Fibroblast of lung (primary cell): ENCODE results near the gene TARBP1. TPM values are rescaled to one million over a fixed set of nuclear protein-coding genes. Genes with fewer than 3 reads are reported as not detected.

Experiments
- DNase-seq, 2 donors: peaks; one replicate each; pipeline versions ENCODE4 v3.0.0 to v3.0.0-alpha.2; 2010; ENCODE audit warnings: low read depth in 2 of 2
- H2AFZ ChIP-seq: 2 replicates; pipeline ENCODE4 v1.5.1; 2012; ENCODE audit warnings: low read length, control low read depth, inconsistent platforms
- H3K27ac ChIP-seq: 2 replicates; pipeline ENCODE4 v1.5.1; 2011; ENCODE audit warnings: low read length, control low read depth; ENCODE audit not compliant: insufficient read depth
- H3K27me3 ChIP-seq: 2 replicates; pipeline ENCODE4 v1.5.1; 2011; ENCODE audit warnings: mild to moderate bottlenecking, low read length; ENCODE audit not compliant: control insufficient read depth, insufficient read depth
- H3K36me3 ChIP-seq: 2 replicates; pipeline ENCODE4 v1.5.1; 2011; ENCODE audit warnings: low read length; ENCODE audit not compliant: control insufficient read depth, insufficient read depth
- H3K4me1 ChIP-seq: 2 replicates; pipeline ENCODE4 v1.5.1; 2011; ENCODE audit warnings: low read length; ENCODE audit not compliant: control insufficient read depth, insufficient read depth; ENCODE audit errors: extremely low read depth
- H3K4me2 ChIP-seq: 2 replicates; pipeline ENCODE4 v1.5.1; 2011; ENCODE audit warnings: low read length, control low read depth; ENCODE audit not compliant: insufficient read depth; ENCODE audit errors: extremely low read depth
- H3K4me3 ChIP-seq, 4 experiments: fragments of 200-600 bp in 1 of 4; sonication (generic) in 1 of 4; replicated peaks in 1 of 4; 2 replicates each; pipeline ENCODE4 v1.5.1; 2011 to 2016; ENCODE audit warnings: low read length in 4 of 4, low read depth in 3 of 4, mild to moderate bottlenecking in 3 of 4, control low read depth in 2 of 4, inconsistent platforms in 1 of 4, mixed read lengths in 1 of 4; ENCODE audit not compliant: insufficient read depth in 1 of 4; ENCODE audit errors: control extremely low read depth in 1 of 4
- H3K79me2 ChIP-seq: 2 replicates; pipeline ENCODE4 v1.5.1; 2012; ENCODE audit warnings: mild to moderate bottlenecking, low read length, inconsistent platforms; ENCODE audit not compliant: control insufficient read depth, insufficient read depth
- H3K9ac ChIP-seq: 2 replicates; pipeline ENCODE4 v1.5.1; 2011; ENCODE audit warnings: mild to moderate bottlenecking, low read length, control low read depth; ENCODE audit not compliant: insufficient read depth
- H3K9me3 ChIP-seq: 2 replicates; pipeline ENCODE4 v1.5.1; 2012; ENCODE audit warnings: low read depth, low read length; ENCODE audit not compliant: control insufficient read depth, insufficient read depth
- H4K20me1 ChIP-seq: 2 replicates; pipeline ENCODE4 v1.5.1; 2011; ENCODE audit warnings: low read length; ENCODE audit not compliant: control insufficient read depth, insufficient read depth; ENCODE audit errors: extremely low read depth
- EZH2 ChIP-seq: IDR thresholded peaks from 2 replicates; pipeline ENCODE4 v1.5.1; 2012; ENCODE audit warnings: low read length, control low read depth, mild to moderate bottlenecking; ENCODE audit errors: missing control alignments
- polyA plus RNA-seq, 2 donors: library from polyadenylated mRNA; depleted of rRNA in 1 of 2; stranded (reverse) in 1 of 2; unstranded in 1 of 2; fragments of >200 nt; gene quantifications; 2 replicates each; pipeline ENCODE4 v1.2.1, GENCODE V29; 2011 to 2012; ENCODE audit warnings: missing spikeins in 1 of 2
- total RNA-seq: library from RNA; depleted of rRNA; stranded (reverse); fragments of >200 nt; gene quantifications from 2 replicates; pipeline ENCODE4 v1.2.1, GENCODE V29; 2014
- TF ChIP-seq, protein P1 (sequence below), 2 donors: IDR thresholded peaks in 1 of 2; conservative IDR thresholded peaks in 1 of 2; 1 replicate in 1 of 2; 2 replicates in 1 of 2; pipeline ENCODE4 v1.5.1; 2011 to 2012; ENCODE audit warnings: low read length in 2 of 2, control low read depth in 1 of 2, inconsistent platforms in 1 of 2, low read depth in 1 of 2, mild to moderate bottlenecking in 1 of 2

The TARBP1 gene
- total and polyA plus RNA-seq, 2 donors (not counting 1 experiment from before 2014, with no cell fraction given): 11.6 to 20.6 TPM

DNA sequence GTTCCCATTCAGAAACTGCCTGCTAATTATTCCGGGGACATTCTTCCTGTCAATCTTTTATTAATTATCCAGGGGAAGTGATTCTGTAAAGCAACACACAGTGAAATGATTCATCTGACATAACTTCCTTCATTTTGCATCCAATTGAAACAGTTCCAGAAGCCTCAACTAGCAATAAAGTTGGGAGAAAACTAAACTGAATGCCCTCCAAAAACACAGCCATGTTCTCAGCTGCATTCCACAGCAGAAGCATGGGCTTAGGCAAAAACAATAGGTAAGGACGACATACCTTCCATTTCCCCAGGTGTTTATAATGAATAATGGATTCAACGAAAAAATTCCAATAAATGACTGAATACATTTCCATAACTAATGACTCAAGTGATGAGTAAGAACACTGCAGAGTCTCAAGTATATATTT is 36.9 kb upstream of the TARBP1 start:
- H3K4me2 ChIP-seq: peak overlapping the region; percentile 76
- H3K27me3 ChIP-seq: no peaks in the 10 kb centered on the region
- H3K4me1 ChIP-seq: peaks cover 10% of the 10 kb centered on the region
- no peak overlapping the region for H3K9ac ChIP-seq
- no peaks in the 10 kb centered on the region for H3K79me2 ChIP-seq
- H3K9me3 ChIP-seq: no peaks in the 10 kb centered on the region
- peak; percentile 67 to 89 for DNase-seq
- no peak overlapping the region for H3K4me3 ChIP-seq
- peak overlapping the region; percentile 46 for H3K27ac ChIP-seq
- H4K20me1 ChIP-seq: no peaks in the 10 kb centered on the region
- TF ChIP-seq EZH2: no peak
- TF ChIP-seq, protein P1, sequence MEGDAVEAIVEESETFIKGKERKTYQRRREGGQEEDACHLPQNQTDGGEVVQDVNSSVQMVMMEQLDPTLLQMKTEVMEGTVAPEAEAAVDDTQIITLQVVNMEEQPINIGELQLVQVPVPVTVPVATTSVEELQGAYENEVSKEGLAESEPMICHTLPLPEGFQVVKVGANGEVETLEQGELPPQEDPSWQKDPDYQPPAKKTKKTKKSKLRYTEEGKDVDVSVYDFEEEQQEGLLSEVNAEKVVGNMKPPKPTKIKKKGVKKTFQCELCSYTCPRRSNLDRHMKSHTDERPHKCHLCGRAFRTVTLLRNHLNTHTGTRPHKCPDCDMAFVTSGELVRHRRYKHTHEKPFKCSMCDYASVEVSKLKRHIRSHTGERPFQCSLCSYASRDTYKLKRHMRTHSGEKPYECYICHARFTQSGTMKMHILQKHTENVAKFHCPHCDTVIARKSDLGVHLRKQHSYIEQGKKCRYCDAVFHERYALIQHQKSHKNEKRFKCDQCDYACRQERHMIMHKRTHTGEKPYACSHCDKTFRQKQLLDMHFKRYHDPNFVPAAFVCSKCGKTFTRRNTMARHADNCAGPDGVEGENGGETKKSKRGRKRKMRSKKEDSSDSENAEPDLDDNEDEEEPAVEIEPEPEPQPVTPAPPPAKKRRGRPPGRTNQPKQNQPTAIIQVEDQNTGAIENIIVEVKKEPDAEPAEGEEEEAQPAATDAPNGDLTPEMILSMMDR (conservative IDR thresholded peaks at IDR 0.05 in 1 of 2, IDR thresholded peaks at IDR 0.05 in 1 of 2; ENCODE audit: low read depth in 1 of 2, low read length in 2 of 2): no peak
- no peak overlapping the region for H2AFZ ChIP-seq
- no peaks in the 10 kb centered on the region for H3K36me3 ChIP-seq

DNA sequence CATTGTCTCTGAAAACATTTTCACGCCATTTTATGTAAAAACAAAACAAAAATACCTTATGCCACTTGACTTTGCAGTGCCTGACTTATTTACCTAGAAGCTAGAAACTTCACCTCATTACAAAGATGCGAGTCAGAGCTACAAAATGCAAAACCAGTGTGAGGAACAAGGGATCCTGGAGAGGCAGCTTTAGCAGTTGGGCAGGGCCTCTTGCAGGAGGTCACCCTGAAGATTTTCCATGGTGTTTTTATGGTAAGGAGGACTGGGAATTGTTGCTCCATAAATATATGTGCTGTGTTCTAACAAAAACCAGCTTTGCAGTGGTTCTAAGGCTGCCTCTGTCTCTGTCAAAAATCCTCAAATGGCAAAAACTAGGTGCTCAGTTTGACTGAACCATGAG is 36.4 kb upstream of the TARBP1 start:
- no peaks in the 10 kb centered on the region for H3K9me3 ChIP-seq
- DNase-seq: peak; percentile 51 to 67
- no peaks in the 10 kb centered on the region for H4K20me1 ChIP-seq
- no peak overlapping the region for H3K9ac ChIP-seq
- H3K4me1 ChIP-seq: peaks cover 10% of the 10 kb centered on the region
- no peaks in the 10 kb centered on the region for H3K79me2 ChIP-seq
- TF ChIP-seq, protein P1 (conservative IDR thresholded peaks at IDR 0.05 in 1 of 2, IDR thresholded peaks at IDR 0.05 in 1 of 2; ENCODE audit: low read depth in 1 of 2, low read length in 2 of 2): no peak
- no peak for TF ChIP-seq EZH2
- H3K36me3 ChIP-seq: no peaks in the 10 kb centered on the region
- H3K4me2 ChIP-seq: peak overlapping the region; percentile 23
- no peak overlapping the region for H2AFZ ChIP-seq
- no peak overlapping the region for H3K4me3 ChIP-seq
- H3K27me3 ChIP-seq: no peaks in the 10 kb centered on the region
- peak overlapping the region; percentile 46 for H3K27ac ChIP-seq

GRCh38 chr1:234512451-234512861 is 33.5 kb upstream of the TARBP1 start:
- no peak for DNase-seq
- no peaks in the 10 kb centered on the region for H4K20me1 ChIP-seq
- no peaks in the 10 kb centered on the region for H3K9me3 ChIP-seq
- H3K4me3 ChIP-seq: no peak overlapping the region
- H3K27ac ChIP-seq: no peak overlapping the region
- H3K36me3 ChIP-seq: no peaks in the 10 kb centered on the region
- no peak overlapping the region for H2AFZ ChIP-seq
- H3K4me1 ChIP-seq: peaks cover 13% of the 10 kb centered on the region
- no peak overlapping the region for H3K9ac ChIP-seq
- H3K4me2 ChIP-seq: no peak overlapping the region
- H3K27me3 ChIP-seq: no peaks in the 10 kb centered on the region
- H3K79me2 ChIP-seq: no peaks in the 10 kb centered on the region
- no peak for TF ChIP-seq EZH2
- TF ChIP-seq, protein P1 (conservative IDR thresholded peaks at IDR 0.05 in 1 of 2, IDR thresholded peaks at IDR 0.05 in 1 of 2; ENCODE audit: low read depth in 1 of 2, low read length in 2 of 2): no peak
